HepG2 (cell line): ENCODE data around the gene PRADC1. TPM values are rescaled to one million over a fixed set of nuclear protein-coding genes. Genes with fewer than 3 reads are reported as not detected.

ENCODE experiments used
- CHD2 ChIP-seq: IDR thresholded peaks from 2 replicates; pipeline ENCODE4 v1.6.1; 2011; ENCODE audit warnings: low read depth, low read length, improper control_type of control experiment
- EHMT2 ChIP-seq: fragments of 200-600 bp; sonication (generic); IDR thresholded peaks from 2 replicates; pipeline ENCODE4 v1.7.0; 2017; ENCODE audit warnings: antibody characterized with exemption, low read depth, low read length, borderline replicate concordance
- POLR2AphosphoS2 ChIP-seq: IDR thresholded peaks from 2 replicates; pipeline ENCODE4 v1.6.1; 2011; ENCODE audit warnings: low read depth, low read length, improper control_type of control experiment
- SRF ChIP-seq: IDR thresholded peaks from 2 replicates; pipeline ENCODE4 v1.6.1; 2011; ENCODE audit warnings: mild to moderate bottlenecking, low read depth, low read length, moderate library complexity
- ZNF343 ChIP-seq: sonication (generic); formaldehyde crosslinking; IDR thresholded peaks from 2 replicates; pipeline ENCODE4 v1.4.0; 2020; ENCODE audit warnings: mild to moderate bottlenecking, missing genetic modification reagents
- polyA plus RNA-seq, 8 experiments: library from polyadenylated mRNA; depleted of rRNA in 3 of 8; stranded (reverse) in 7 of 8; unstranded in 1 of 8; fragments of >200 nt; fragmentation: Illumina TruSeq in 4 of 8; extraction: Trizol in 4 of 8; gene quantifications; 2 replicates each; pipeline versions ENCODE4 v1.2.1 to v1.2.3, GENCODE V29; 2011 to 2016; ENCODE audit warnings: low read depth in 4 of 8, missing spikeins in 1 of 8, mixed read lengths in 1 of 8; ENCODE audit not compliant: insufficient read depth in 1 of 8
- total RNA-seq, 5 experiments: library from RNA; depleted of rRNA; stranded (reverse); fragments of >200 nt; fragmentation: Illumina TruSeq; extraction: Trizol; gene quantifications; 2 replicates each; pipeline ENCODE4 v1.2.3, GENCODE V29; 2016; ENCODE audit warnings: low read depth in 1 of 5
- TF ChIP-seq, protein P1 (sequence below): sonication (generic); formaldehyde crosslinking; IDR thresholded peaks from 2 replicates; pipeline ENCODE4 v1.5.0; 2020; ENCODE audit warnings: missing genetic modification reagents
- TF ChIP-seq, protein P2 (sequence below): sonication (generic); formaldehyde crosslinking; IDR thresholded peaks from 2 replicates; pipeline ENCODE4 v1.5.1; 2020; ENCODE audit warnings: missing genetic modification reagents, mild to moderate bottlenecking, borderline replicate concordance
- TF ChIP-seq, protein P3 (sequence below): sonication (generic); formaldehyde crosslinking; IDR thresholded peaks from 2 replicates; pipeline ENCODE4 v1.4.0; 2020; ENCODE audit warnings: mild to moderate bottlenecking, missing genetic modification reagents, borderline replicate concordance
- TF ChIP-seq, protein P4 (sequence below): sonication (generic); formaldehyde crosslinking; IDR thresholded peaks from 2 replicates; pipeline ENCODE4 v1.4.0; 2020; ENCODE audit warnings: mild to moderate bottlenecking, missing genetic modification reagents
- TF ChIP-seq, protein P5 (sequence below): IDR thresholded peaks from 2 replicates; pipeline ENCODE4 v1.6.1; 2016; ENCODE audit warnings: missing genetic modification reagents, missing compliant biosample characterization

PRADC1 gene
- total and polyA plus RNA-seq, 2 of the 13 experiments (the other 11 are each of a cell fraction or from before 2014, with no cell fraction given), result 12.1 to 37.2 TPM

DNA sequence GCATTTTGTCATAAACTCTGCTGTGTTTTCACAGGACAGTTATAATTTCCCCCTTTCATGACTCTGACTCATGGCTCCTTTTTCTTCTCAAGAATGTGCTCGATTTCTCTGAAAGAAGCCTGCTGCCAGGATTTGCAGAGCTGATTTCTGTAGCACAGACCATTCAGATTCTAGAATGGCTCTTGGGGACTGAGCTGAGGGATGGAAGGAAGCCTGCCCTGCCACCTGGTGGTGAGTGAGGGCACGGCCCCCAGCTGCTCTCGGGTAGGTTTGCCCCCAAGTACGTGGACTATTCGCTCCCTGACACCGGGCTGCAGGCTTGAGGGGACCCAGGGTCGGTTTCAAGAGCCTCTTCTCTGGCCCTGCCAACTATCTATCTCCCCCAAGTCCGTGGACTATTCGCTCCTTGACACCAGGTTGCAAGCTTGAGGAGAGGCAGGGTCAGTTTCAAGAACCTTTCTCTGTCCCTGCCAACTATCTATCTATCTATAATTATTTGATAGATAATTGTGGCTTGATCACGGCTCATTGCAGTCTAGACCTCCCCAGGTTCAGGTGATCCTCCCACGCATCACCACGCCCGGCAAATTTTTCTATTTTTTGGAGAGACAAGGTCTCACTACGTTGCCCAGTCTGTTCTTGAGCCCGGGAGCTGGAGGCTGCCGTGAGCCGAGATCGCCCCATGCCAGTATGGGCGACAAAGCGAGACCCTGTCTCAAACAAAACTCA, 20.4 kb downstream of the PRADC1 start (continued):
- TF ChIP-seq, protein P1, sequence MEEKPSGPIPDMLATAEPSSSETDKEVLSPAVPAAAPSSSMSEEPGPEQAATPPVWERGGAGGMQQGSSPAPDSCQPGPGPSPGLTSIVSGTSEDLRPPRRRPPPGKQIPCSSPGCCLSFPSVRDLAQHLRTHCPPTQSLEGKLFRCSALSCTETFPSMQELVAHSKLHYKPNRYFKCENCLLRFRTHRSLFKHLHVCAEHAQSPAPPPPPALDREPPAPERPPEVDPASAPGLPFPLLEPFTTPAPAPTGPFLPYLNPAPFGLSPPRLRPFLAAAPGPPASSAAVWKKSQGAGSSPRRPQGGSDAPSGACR, result no peak
- TF ChIP-seq, protein P2, sequence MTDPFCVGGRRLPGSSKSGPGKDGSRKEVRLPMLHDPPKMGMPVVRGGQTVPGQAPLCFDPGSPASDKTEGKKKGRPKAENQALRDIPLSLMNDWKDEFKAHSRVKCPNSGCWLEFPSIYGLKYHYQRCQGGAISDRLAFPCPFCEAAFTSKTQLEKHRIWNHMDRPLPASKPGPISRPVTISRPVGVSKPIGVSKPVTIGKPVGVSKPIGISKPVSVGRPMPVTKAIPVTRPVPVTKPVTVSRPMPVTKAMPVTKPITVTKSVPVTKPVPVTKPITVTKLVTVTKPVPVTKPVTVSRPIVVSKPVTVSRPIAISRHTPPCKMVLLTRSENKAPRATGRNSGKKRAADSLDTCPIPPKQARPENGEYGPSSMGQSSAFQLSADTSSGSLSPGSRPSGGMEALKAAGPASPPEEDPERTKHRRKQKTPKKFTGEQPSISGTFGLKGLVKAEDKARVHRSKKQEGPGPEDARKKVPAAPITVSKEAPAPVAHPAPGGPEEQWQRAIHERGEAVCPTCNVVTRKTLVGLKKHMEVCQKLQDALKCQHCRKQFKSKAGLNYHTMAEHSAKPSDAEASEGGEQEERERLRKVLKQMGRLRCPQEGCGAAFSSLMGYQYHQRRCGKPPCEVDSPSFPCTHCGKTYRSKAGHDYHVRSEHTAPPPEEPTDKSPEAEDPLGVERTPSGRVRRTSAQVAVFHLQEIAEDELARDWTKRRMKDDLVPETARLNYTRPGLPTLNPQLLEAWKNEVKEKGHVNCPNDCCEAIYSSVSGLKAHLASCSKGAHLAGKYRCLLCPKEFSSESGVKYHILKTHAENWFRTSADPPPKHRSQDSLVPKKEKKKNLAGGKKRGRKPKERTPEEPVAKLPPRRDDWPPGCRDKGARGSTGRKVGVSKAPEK (CRISPR knock-in tag), result peak; percentile 82; the same call in 1 of the 2 replicates
- TF ChIP-seq CHD2, result no peak
- TF ChIP-seq, protein P3, sequence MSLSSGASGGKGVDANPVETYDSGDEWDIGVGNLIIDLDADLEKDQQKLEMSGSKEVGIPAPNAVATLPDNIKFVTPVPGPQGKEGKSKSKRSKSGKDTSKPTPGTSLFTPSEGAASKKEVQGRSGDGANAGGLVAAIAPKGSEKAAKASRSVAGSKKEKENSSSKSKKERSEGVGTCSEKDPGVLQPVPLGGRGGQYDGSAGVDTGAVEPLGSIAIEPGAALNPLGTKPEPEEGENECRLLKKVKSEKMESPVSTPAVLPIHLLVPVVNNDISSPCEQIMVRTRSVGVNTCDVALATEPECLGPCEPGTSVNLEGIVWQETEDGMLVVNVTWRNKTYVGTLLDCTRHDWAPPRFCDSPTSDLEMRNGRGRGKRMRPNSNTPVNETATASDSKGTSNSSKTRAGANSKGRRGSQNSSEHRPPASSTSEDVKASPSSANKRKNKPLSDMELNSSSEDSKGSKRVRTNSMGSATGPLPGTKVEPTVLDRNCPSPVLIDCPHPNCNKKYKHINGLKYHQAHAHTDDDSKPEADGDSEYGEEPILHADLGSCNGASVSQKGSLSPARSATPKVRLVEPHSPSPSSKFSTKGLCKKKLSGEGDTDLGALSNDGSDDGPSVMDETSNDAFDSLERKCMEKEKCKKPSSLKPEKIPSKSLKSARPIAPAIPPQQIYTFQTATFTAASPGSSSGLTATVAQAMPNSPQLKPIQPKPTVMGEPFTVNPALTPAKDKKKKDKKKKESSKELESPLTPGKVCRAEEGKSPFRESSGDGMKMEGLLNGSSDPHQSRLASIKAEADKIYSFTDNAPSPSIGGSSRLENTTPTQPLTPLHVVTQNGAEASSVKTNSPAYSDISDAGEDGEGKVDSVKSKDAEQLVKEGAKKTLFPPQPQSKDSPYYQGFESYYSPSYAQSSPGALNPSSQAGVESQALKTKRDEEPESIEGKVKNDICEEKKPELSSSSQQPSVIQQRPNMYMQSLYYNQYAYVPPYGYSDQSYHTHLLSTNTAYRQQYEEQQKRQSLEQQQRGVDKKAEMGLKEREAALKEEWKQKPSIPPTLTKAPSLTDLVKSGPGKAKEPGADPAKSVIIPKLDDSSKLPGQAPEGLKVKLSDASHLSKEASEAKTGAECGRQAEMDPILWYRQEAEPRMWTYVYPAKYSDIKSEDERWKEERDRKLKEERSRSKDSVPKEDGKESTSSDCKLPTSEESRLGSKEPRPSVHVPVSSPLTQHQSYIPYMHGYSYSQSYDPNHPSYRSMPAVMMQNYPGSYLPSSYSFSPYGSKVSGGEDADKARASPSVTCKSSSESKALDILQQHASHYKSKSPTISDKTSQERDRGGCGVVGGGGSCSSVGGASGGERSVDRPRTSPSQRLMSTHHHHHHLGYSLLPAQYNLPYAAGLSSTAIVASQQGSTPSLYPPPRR (CRISPR knock-in tag), result no peak
- TF ChIP-seq, protein P4, sequence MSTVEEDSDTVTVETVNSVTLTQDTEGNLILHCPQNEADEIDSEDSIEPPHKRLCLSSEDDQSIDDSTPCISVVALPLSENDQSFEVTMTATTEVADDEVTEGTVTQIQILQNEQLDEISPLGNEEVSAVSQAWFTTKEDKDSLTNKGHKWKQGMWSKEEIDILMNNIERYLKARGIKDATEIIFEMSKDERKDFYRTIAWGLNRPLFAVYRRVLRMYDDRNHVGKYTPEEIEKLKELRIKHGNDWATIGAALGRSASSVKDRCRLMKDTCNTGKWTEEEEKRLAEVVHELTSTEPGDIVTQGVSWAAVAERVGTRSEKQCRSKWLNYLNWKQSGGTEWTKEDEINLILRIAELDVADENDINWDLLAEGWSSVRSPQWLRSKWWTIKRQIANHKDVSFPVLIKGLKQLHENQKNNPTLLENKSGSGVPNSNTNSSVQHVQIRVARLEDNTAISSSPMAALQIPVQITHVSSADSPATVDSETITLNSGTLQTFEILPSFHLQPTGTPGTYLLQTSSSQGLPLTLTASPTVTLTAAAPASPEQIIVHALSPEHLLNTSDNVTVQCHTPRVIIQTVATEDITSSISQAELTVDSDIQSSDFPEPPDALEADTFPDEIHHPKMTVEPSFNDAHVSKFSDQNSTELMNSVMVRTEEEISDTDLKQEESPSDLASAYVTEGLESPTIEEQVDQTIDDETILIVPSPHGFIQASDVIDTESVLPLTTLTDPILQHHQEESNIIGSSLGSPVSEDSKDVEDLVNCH (CRISPR knock-in tag), result no peak
- TF ChIP-seq ZNF343 (CRISPR knock-in tag), result no peak
- no peak for TF ChIP-seq POLR2AphosphoS2
- TF ChIP-seq, protein P5, sequence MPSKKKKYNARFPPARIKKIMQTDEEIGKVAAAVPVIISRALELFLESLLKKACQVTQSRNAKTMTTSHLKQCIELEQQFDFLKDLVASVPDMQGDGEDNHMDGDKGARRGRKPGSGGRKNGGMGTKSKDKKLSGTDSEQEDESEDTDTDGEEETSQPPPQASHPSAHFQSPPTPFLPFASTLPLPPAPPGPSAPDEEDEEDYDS, result no peak
- TF ChIP-seq SRF, result no peak
- TF ChIP-seq EHMT2, result no peak
